Measurements from ENCODE around the gene CDK14.

CDK14 gene

GRCh38 chr7:90995996-90996395 is 399.9 kb downstream of the CDK14 start:
- DNase-seq = no peak

GRCh38 chr7:90999989-91000979 is 404.2 kb downstream of the CDK14 start:
- DNase-seq = no peak

GRCh38 chr7:91005024-91005423 is 408.9 kb downstream of the CDK14 start:
- no peak for DNase-seq

GRCh38 chr7:91005841-91006240 is 409.7 kb downstream of the CDK14 start:
- peak in 1 of 51 donors; percentile 9 for DNase-seq

GRCh38 chr7:91007371-91007770 is 411.2 kb downstream of the CDK14 start:
- DNase-seq = no peak

- DNase-seq = no peak
Observed at GRCh38 chr7:91013078-91013477, 417.0 kb downstream of the CDK14 start.

GRCh38 chr7:91019686-91020385 is 423.7 kb downstream of the CDK14 start:
- no peak for DNase-seq

GRCh38 chr7:91020636-91021385 is 424.7 kb downstream of the CDK14 start:
- no peak for DNase-seq

GRCh38 chr7:91021956-91022355 is 425.8 kb downstream of the CDK14 start:
- DNase-seq = no peak

- DNase-seq = no peak
Observed at GRCh38 chr7:91025906-91026390, 429.8 kb downstream of the CDK14 start.

GRCh38 chr7:91029688-91030087 is 433.6 kb downstream of the CDK14 start:
- DNase-seq = no peak

- no peak for DNase-seq
Observed at GRCh38 chr7:91030680-91031380, 434.7 kb downstream of the CDK14 start.

GRCh38 chr7:91031757-91032156 is 435.6 kb downstream of the CDK14 start:
- DNase-seq = no peak

- DNase-seq = peak in 1 of 51 donors; percentile 9
Observed at GRCh38 chr7:91033574-91033973, 437.5 kb downstream of the CDK14 start.

- DNase-seq = peak in 31 of 51 donors; percentile 0 to 81 (median 18)
Observed at GRCh38 chr7:91034459-91035368, 438.6 kb downstream of the CDK14 start.

GRCh38 chr7:91039033-91039432 is 442.9 kb downstream of the CDK14 start:
- DNase-seq = no peak

GRCh38 chr7:91041141-91041540 is 445.0 kb downstream of the CDK14 start:
- DNase-seq = no peak

- peak in 2 of 51 donors; percentile 20 to 36 for DNase-seq
Observed at GRCh38 chr7:91041901-91042484, 445.9 kb downstream of the CDK14 start.

GRCh38 chr7:91043186-91043585 is 447.1 kb downstream of the CDK14 start:
- DNase-seq = peak in 1 of 51 donors; percentile 23
